TTC549 (cell line): ENCODE measurements around the gene RPL19.
"Not testable (repeated sequence)": the region's sequence is repeated elsewhere in the genome, so short reads cannot be mapped to it uniquely, and the experiment has no call there.

Source experiments
- FAIRE-seq: peaks from 2 replicates; lab custom pipeline; 2012; peaks lifted over from hg19 to GRCh38; lab: Jason Lieb, UNC

Gene RPL19

DNA sequence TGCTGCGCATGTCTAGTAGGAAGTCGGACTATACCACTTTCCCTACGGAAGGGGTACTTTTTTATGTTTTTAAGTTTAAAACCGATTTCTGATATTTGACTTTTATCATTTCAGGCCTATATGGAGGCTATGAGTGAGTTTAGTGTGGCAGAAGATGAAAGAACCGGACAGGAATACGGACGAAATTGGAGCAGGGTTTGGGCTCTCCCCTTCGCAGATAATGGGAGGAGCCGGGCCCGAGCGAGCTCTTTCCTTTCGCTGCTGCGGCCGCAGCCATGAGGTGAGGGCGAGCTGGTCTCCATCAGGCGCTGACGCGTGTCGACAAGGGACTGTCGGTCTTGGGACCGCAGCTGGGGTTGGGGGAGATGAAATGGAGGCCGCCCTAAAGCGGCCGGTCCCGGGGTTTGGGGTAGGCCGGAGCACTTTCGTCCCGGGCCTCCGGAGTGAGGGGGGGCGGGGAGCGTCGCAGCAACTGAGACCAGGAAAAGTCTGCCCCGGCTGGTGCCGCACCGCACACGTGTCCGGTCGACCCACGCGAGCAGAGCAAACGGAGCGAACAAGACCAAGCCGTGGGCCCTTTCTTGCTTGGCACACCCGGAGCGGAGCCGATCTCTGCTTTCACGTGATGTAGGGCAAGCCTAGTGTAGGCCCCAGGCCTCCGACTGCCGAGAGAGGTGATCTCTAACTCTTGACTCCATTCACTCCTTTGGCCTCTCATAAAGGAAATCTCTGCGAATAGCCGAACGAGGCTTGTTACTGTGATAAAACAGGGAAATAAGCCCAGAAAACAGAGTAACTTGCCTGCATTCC, at the start of gene RPL19:
TSS of gene RPL19 (plus strand) at position 214 of the 810 bp plus-strand sequence. CDS start at position 276, 62 bp downstream.
- FAIRE-seq = no peak

DNA sequence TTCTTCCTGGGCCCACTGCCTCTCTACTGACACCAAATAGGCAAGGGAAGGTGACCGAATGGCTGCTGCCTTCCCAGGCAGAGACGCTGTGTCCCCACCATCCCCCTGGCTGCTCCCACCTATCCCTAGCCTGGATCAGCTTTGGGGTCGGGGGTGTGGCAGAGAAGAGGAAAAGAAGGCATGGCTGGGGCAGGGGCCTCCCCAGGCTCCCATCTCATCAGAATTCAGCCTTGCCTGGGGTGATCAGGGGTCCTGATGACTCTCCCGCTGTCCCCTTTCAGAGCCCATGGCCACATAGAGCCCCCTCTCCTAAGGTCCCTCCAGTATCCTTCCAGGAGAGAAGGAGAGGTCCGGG, 49.3 kb upstream of the RPL19 start:
- no peak for FAIRE-seq

DNA sequence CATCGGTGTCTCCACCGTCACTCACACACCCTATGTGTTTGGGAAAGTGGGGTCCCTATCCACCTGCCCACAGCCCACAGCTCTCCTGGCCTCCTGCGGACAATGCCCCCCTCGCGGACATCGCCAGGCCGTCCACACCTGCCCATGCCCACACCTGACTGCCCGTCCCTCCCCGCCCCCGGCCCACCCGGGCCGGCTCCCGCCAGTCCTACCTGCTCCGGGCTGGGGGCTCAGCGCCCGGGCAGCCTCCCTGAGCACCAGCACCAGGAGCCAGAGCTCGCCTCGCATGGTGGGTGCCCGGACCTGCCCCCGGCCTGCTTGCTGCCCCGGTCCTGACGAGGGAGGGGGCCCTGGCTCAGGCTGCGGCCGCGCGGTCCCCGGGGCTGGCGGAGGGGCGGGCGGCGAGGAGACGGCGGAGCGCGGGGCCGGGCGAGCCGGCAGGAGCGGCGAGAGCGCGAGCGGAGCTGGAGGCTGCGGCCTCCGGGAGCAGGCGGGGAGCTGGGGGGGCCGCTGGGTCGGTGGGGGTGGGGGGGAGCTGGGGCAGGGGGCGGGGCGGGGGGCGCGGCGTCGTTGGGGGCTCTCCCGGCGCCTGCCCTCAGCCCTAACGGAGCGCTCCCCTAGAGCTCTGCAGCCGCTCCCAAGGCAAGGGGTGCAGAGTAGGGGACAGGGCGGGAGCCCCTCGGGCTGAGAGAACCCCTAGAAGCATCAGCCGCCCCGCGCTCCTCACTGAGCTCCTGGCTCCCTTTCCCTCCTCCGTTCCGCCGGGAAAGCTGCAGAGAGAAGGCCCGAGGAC, 48.7 kb upstream of the RPL19 start, which contains the start of gene PLXDC1:
TSS of gene PLXDC1 (minus strand) at position 488 of the 793 bp plus-strand sequence. CDS start at position 288, 200 bp downstream.
- FAIRE-seq = no peak

DNA sequence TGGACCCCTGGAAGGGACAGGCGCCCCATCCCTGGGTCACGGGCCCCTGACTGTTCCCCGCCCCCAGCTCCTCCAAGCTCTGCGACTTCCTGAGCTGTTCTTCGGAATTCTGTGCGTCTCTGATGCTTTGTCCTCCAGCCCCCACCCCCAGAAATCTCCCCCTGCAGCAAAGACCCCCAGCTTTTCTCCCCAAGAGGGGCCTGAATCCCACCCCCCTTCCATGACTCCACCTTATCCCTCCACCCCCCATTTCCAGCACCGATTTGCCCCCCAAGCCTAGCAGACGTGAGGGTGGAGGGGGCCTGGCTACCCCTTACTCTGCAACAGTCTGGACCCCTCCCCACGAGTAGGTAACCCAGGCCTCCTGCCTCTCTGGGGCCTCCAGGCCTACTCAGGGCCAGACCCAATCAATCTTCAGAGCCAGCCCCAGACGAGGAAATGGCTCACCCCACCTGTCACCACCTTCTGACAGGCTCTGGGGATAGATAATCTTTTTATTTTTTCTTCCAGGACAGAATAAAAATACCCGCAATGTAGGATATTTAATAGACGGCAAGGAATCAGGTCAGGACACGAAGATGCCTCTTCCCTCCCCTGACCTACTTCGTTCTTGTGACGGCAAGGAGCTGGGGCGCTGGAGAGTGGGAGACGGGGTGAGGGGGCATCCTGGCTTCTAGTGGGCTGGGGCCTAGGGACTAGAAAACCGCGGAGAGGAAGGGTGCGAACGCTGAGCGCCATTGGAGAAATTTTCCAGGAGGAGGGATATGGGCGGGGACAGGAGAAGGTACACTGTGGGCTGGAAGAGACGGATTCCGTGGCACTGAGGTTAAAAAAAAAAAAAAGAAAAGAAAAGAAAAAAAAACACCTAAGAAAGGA, 47.9 kb upstream of the RPL19 start:
- no peak for FAIRE-seq

DNA sequence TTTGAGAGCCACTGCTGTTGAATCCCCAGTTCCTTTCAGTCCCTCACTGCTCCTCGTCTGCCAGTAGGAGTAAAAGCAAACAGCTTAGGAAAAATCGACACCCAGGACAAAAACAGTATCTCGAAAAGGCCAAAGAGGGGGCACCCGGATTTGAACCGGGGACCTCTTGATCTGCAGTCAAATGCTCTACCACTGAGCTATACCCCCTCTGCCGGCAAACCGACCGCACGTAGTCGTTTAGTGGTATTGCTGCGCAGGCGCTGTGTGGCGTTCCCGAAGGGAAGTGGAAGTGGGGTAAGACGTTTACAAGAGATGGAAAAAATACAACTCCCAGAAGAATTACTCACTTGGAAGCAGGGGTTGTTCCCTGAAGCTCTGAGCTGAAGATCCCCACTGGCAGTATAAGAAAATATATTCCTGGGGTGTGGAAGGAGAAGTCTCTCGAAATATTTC, 46.5 kb upstream of the RPL19 start:
- no peak for FAIRE-seq

DNA sequence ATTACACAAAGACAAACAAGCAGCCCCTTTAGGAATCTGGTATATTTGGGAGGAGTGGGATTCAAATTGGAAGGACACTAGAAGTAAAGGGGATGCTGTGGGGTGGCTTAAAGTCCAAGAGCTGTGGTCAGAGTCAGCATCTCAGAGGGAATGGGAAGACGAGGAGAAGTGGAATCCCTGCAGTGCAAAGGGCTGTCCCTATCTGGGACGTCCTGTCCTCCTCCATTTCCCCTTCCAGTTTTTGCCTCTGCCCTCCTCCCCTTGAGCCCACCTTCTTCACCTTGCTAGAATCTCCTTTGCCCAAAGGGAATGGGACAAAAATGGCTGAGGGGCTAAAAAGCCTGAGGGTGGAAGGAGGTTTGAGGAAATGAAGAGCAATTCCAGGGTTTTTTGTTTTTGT, 44.4 kb upstream of the RPL19 start:
- FAIRE-seq = no peak

DNA sequence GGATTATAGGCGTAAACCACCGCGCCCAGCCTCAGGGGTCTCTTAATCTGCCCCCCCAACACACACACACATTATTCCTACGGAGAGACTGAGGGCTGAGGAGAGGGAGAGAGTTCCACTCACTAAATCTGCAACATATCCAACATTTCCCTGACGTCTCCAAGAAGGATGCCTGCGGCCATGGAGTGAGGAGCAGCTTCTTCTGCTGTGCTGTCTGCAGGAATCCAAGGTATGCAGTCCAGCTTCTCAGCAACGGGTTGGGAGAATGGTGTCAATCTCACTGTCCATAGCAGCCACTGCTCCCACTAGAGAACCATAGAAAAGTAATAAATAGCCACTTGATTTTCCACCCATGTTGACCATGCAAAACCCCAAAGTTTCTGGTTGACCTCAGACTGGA, 43.6 kb upstream of the RPL19 start:
- no peak for FAIRE-seq

DNA sequence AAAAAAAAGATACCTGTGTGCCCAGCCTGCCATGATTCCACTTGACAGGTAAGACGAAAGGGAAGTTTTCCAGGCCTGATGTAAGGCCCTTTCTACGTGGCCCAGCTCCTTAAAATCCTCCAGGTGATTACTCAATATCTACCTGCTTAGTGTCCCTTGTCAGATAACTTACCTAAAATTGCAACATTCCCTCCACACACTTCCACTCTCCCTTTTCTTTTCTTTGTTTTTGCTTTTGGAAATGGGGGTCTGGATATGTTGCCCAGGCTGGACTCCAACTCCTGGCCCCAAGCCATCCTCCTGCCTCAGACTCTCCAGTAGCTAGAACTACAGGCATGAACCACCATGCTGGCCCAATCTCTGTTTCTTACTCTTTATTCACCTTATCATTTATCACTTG, 41.5 kb upstream of the RPL19 start:
- FAIRE-seq = no peak

DNA sequence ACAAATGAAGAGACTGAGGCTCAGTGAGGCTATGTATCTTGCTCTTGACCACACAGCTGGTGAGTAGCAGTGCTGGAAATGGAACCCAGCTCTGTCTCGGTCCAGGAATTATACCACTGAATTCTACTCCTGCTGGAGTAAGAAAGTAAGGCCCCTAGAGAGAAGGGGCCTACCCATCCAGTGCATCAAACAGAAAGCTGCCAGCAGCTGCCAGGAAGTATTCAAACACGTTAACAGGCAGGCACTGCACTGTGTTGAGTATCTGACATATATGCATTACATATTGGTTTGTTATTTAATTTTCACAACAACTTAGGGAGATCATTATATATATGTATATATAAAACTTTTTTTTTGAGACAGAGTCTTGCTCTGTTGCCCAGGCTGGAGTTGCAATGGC, 38.1 kb upstream of the RPL19 start:
- FAIRE-seq = no peak

DNA sequence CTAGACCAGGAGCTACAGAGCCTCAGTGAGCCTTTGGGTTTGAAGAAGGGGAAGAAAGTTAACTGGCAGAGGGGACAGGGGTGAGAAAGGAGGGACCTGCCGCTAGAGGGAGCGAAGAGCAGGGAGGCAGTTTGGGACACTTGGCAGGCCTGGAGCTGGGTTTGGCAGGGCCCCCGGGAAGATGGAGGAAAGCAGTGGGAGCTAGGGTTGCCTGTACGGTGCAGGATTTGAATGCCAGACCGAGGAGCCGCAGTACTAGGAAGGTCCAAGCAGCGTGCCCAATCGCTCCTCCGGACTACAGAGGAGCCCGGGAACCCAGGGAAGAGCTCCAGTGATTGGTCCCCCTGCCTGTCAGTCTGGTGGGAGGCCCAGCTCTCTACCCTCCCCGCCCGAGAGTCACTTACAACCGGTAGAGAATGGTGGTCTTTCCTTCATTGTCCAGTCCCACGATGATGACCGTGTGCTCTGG, 35.4 kb upstream of the RPL19 start:
- no peak for FAIRE-seq

DNA sequence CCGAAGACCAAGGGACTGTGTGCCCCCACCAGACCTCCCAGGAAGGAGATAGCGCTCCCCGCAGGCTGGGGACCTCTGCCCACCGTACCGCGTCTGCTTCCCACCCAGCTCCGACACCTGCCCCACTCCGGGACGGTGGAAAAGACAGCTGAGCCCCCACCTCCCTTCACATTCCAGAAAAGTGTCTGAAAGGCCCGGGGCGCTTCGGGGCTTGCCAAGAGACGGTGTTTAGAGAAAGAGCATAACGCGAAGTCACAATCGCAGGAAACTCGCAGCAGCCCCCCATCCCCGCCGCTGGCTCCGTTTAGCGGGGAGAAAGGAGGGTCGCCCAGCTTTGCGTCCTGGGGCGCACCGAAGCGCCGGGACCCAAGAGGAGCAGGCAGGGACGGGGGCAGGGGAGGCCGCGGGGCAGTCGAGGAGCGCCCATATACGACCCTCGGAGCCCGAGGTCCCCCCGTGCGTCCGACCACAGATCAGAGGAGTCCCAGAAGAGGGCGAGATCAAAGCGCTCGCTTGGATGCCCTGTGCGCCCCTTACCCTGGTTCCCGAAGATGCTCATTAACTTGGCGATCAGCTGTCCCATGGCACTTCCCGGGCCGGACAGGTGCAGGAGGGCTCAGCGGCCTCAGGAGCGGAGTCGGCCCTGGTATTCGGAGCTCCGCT, 34.8 kb upstream of the RPL19 start:
- no peak for FAIRE-seq

DNA sequence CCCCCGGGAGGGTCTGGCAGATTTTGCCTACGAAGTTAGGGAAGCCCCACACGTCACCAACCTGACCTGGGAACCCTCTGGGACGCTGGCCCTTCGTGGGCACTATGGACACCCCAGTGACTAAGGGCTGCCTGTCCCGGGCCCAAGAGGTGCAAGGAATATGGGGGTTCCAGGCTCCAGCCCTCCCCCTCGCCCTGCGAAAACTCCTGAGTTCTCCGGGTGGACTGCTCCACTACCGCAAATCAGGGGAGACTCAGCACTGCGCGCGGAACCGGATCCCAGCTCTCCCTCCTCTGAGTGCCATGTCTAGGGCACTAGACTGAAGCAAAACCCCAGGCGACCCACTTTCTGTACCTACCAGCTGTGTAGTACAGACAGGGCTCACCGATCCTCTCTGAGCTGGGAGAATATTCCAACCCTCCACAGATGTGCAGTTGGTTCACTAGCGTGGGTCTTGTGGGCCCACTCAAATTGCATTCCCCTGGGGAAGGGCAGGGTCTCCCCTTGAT, 34.2 kb upstream of the RPL19 start, which contains the start of gene ARL5C:
TSS of gene ARL5C (minus strand) at position 321 of the 509 bp plus-strand sequence. CDS start 401 bp downstream, outside the sequence.
- FAIRE-seq = no peak

DNA sequence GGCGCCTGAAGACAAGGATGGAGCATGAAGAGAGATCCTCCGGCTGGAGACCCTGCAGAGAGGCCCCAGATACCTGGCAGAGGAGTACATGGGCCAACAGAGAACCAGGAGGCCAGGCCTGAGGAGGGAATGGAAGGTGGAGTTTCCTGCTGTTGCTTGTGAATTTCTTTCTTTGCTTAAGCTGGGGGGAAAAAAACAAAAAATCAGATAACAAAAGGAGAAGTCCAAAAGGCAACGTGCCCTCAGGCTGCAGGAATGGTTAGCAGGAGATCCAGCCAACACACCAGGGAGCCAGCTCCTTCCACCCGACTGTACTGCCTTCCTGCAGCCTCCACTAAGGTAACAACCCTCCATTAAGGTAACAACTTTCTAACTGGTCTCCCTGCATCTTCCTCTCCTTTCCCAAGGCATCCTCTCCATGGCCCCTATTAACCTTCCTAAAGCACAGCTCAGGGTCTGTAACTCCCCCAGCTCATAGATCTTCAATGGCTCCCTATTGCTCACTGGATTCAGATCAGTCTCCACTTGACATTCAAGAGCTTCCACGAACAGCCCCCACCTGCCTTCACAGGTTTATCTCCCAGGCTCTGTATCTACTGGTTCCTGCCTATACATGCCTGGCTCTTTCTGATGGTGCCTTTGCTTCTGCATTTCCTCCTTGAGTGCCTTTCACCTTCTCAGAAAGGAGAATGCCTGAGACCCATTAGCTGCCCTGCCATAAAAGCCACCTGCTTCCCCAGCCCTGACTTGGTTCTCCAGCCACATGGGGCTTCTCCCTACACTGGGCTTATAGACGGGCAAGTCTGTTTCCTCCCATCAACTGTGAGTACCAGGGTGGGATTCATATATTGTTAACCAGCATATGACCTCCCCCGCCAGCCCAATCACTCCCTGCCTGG, 33.4 kb upstream of the RPL19 start:
- FAIRE-seq = no peak

DNA sequence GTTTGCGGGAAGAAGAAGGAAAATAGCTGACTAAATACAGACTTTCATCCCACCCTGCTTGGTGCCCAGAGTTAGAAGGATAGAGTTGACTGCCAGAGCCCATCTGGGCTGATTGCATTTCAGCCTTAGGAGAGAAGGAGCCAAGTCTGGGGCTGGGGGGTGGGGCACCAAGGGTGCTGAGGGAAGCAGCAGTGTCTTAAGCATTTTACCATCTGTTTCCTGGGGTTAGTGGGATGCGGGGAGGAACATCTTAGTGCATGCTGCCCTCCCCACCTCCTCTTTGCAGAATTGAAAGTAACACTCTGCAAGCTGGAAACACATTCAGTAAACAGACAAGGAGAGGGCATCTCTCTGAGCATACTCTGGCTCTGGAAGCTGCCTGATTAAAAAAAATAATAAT, 32.6 kb upstream of the RPL19 start:
- FAIRE-seq = no peak

DNA sequence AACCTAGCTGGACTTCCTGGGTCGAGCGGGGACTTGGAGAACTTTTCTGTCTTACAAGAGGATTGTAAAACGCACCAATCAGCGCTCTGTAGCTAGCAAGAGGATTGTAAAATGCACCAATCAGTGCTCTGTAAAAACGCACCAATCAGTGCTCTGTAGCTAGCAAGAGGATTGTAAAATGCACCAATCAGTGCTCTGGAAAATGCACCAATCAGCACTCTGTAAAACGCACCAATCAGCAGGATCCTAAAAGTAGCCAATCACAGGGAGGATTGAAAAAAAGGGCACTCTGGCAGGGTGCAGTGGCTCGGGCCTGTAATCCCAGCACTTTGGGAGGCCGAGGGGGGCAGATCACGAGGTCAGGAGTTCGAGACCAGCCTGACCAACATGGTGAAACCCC, 31.6 kb upstream of the RPL19 start:
- FAIRE-seq = not testable (repeated sequence)

DNA sequence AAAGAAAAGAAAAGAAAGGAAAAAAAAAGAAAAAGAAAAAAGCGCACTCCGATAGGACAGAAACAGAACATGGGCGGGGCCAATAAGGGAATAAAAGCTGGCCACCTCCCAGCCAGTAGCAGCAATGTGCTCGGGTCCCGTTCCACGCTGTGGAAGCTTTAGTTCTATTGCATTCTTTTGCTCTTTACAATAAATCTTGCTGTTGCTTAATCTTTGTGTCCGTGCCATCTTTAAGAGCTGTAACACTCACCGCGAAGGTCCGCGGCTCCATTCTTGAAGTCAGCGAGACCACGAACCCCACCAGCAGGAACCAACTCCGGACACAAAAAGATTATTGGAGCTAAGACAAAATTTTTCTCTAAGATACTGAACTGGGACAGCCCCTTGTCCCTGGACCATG, 31.0 kb upstream of the RPL19 start:
- no peak for FAIRE-seq

DNA sequence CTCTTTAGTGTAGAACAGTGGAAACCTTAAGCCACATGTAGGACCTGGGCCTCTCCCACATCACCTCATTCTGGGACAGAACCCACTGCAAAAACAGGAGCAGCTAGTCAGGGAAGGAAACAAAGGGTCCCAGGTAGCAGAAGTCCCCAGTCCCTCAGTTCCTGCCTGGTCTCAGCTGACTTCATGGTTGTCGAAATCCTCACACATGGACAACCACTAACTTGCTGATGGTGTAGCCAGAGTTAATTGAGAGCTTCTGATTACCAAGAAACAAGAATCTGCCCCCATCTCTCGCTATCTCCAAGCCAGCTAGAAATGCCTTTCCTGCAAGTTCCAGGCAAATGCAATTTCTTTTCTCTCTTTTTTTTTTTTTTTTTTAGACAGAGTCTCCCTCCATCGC, 30.6 kb upstream of the RPL19 start:
- FAIRE-seq = no peak

DNA sequence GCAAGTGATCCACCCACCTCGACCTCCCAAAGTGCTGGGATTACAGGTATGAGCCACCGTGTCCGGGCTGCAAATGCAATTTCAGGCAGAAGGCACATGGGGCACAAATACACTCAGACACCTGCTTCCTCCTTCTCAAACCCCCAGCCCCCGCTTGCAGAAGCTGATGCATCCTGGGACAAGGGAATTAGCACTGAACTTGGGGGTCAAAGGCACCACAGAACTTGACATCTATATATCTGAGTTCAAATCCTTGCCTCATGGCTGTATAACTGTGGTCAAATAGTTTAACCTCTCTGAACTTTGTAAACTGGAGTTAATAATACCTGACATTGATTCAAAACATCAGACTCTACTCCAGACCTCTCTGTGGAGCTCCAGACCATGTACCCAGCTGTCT, 30.0 kb upstream of the RPL19 start:
- FAIRE-seq = no peak

DNA sequence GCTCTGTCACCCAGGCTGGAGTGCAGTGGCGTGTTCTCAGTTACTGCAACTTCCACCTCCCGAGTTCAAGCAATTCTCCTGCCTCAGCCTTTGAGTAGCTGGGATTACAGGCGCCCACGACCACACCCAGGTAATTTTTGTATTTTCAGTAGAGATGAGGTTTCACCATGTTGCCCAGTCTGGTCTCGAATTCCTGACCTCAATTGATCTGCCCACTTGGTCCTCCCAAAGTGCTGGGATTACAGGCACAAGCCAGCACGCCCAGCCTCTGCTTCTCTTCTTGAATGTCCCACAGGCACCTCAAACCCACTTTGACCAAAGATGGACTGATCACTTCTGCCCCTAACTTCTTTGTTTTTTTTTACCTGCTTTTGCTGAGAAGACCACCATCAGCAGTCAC, 29.5 kb upstream of the RPL19 start:
- no peak for FAIRE-seq

DNA sequence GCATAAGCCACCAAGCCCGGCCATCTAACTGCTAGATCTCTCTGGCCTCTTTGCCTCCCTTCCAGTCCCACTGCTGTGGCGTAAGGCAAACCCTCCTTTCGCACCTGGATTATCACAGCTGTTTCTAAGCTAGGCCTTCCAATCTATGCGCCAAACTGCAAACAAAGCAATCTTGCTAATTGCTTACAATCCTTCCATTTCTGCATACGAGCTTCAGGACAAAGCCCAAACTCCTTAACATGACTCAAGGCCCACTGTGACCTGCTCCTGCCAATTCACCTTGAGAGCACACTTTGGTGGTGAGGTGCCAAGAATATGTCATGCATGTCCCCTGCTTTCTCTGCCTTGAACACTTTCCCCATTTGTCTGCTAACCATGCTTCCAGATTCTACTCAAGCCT, 28.1 kb upstream of the RPL19 start:
- no peak for FAIRE-seq
